NOMO-1 treated with DMSO at 0.1 percent for 48 hours (cell line): ENCODE measurements around the gene ATXN10.

Experiments used
- DNase-seq: peaks from one replicate; lab custom pipeline; 2025; ENCODE audit not compliant: unreplicated experiment; lab: John Stamatoyannopoulos, UW

Gene ATXN10, protein sequence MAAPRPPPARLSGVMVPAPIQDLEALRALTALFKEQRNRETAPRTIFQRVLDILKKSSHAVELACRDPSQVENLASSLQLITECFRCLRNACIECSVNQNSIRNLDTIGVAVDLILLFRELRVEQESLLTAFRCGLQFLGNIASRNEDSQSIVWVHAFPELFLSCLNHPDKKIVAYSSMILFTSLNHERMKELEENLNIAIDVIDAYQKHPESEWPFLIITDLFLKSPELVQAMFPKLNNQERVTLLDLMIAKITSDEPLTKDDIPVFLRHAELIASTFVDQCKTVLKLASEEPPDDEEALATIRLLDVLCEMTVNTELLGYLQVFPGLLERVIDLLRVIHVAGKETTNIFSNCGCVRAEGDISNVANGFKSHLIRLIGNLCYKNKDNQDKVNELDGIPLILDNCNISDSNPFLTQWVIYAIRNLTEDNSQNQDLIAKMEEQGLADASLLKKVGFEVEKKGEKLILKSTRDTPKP

DNA sequence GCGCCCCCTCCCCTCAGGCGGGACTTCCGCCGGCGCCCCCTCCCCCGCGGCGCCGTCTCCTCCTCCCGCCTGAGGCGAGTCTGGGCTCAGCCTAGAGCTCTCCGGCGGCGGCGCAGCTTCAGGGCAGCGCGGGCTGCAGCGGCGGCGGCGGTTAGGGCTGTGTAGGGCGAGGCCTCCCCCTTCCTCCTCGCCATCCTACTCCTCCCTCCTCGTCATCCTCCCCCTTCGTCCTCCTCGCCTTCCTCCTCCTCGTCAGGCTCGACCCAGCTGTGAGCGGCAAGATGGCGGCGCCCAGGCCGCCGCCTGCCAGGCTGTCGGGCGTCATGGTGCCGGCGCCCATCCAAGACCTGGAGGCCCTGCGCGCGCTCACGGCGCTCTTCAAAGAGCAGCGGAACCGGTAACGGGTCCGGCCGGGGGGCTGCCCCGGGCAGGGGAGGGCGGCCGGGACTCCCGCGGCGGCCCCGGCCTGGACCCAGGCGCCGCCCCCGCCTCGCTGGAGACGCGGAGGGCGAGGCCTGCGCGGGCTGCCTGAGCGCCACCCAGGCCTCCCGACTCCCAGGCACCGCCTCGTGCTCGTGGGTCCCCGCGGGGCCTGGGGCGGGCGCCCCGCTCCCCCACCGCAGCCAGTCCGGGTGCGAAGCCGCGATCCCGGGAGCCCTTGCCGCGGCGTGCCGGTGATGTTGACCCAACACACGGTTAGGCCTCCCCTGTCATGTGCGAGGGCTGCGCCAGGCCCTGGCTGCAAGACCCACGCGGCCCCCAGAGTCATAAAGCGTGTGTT is at the start of gene ATXN10:
ATXN10 (plus strand) TSS at position 52 of the 781 bp plus-strand sequence; CDS start at position 282, 230 bp downstream.
- DNase-seq: peak; percentile 66

DNA sequence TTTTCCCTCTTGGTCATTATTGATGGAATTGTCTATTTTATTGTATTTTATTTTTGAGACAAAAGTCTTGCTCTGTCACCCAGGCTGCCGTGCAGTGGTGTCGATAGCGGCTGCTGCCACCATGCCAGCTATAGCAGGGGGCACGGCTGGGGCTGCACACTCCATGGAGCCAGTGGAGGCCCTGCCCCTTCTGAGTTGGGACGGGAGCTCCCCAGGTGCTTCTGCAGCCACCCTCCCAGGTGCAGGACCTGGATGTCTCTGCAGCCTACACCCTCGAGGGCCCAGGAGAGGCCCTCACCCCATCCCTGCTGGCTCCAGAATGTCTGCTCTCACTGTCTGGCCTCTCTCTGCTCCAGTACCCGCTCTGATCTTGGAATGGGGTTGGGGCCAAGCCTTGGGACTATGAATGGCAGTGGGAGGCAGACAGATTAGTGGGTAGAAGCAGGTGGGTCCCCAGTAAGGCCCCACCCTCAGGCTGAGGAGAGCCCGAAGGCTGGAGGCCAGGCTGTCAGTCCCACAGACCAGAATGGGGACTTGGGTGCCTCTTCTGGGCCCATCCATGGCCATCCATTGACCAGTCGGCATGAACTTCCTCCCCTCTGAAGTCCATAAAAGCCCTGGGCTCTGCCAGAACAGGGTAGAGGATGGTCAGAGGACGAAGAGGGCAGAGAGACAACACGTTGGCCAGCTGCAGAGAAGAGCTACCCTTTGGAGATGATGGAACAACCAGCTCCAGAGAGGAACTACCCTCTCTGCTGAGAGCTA is 49.6 kb upstream of the ATXN10 start:
- no peak for DNase-seq

DNA sequence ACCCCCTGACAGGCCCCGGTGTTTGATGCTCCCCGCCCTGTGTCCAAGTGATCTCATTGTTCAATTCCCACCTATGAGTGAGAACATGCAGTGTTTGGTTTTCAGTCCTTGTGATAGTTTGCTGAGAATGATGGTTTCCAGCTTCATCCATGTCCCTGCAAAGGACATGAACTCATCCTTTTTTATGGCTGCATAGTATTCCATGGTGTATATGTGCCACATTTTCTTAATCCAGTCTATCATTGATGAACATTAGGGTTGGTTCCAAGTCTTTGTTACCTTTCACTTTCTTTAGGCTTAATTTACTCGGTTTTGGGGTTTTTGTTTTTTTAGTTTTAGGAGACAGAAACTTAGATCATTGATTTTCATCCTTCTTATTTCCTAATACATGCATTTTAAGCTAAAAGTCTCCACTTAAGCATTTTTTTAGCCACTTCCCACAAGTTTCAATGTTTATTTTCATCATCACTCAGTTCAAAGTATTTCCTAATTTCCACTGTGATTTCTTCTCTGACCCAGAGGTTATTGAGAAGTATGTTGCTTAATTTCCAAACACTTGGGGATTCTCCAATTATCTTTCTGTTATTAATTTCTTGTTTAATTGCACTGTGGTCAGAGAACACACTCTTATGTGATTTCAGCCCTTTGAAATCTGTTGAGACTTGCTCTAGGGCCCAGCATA is 48.0 kb upstream of the ATXN10 start:
- peak; percentile 75 for DNase-seq

DNA sequence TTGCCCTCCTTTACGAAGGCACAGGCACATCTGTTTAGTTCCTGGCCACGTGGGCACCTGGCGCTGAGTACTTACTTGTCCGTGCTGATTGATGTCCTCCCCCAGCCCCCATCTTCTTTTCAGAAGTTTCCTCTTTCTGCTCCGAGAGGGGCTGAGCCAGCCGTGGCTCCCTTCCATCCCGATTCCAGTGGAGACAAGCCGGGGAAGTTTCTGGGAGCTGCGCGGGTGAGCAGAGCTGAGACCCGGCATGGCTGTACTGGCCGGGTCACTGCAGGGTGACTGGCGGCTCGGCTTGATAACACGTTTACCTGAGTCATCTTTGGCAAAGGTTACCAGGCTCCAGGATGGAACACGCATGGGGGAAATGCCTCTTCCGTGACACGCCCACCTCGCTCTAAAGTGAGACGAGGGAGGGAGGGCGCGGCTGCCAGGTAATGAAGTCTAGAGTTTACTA is 45.4 kb upstream of the ATXN10 start:
- DNase-seq: no peak

DNA sequence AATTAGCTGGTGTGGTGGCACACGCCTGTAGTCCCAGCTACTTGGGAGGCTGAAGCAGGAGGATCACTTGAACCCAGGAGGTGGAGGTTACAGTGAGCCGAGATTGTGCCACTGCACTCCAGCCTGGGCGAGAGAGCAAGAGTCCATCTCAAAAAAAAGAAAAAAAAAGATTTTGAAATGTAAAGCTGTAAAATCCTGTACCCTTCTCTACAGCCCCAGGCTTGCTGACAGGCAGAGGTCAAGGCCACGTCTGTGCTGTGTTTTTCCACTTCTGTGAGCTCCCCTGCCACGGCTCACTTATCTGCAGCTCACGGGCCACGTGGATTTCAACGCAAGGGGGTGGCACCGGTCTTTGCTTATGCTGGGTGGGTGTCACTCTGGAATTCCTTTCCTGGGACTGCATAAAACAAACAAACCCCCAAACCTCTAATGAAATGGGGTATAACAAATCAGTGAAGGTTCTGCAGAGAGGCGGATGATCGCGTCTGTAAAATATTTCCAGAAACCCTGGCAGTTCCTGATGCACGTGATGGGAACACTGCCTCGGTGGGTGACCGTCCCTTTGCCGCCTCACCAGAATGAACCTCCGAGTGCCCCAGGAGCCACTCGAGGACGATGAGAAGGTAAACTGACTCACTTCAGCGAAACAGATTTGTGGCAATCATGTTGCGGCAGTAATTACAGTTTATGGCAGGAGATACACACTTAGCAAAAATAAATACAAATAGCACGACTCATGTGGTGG is 44.0 kb upstream of the ATXN10 start:
- no peak for DNase-seq

GRCh38 chr22:45628515-45628914 is 43.1 kb upstream of the ATXN10 start:
- no peak for DNase-seq

DNA sequence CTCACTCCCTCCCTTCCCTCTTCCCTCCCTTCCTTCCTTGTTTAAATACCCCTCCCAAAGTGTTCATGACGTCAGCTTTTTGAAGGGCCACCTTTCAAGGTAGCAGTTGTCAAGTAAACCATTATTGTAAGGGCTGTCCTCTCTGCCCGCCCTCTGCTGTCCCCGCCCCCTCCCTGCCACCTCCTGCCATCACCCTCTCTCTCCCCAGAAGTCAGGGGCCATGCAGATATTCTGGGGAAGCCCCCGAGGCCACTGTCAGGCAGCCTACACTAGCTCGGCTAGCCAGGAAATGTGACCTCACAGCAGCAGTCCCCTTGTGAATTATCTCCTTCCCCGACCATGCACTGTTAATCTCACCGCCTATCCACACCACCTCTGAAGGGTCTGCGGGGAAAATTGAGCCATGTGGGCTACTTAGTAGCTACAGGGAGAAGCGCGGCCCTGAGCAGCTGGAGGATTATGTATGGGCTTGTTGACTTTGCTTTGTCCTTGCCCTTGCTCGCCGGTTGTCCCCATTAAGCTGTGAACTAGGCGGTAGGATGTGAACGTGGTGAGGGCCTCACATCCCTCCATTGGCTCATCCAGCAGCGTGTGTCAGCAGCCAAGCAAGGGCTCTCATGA is 42.1 kb upstream of the ATXN10 start:
- DNase-seq: no peak

DNA sequence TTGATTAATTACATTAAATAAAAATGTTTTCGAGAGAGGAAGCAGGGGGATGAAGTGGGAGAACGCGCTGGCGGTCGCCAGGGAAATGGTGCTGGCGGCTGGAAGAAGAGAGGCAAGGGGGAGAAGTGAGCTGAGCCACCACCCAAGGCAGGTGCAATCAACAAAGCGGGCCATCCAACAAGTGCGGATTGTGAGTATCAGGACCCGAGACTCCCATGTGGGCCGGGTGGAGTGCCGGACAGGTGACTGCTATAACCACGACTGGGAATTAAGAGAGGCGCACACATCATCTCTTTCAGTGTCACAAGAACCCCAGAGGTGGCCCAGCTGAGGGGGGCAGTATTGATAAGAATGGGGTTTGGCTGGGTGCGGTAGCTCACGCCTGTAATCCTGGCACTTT is 41.2 kb upstream of the ATXN10 start:
- no peak for DNase-seq

DNA sequence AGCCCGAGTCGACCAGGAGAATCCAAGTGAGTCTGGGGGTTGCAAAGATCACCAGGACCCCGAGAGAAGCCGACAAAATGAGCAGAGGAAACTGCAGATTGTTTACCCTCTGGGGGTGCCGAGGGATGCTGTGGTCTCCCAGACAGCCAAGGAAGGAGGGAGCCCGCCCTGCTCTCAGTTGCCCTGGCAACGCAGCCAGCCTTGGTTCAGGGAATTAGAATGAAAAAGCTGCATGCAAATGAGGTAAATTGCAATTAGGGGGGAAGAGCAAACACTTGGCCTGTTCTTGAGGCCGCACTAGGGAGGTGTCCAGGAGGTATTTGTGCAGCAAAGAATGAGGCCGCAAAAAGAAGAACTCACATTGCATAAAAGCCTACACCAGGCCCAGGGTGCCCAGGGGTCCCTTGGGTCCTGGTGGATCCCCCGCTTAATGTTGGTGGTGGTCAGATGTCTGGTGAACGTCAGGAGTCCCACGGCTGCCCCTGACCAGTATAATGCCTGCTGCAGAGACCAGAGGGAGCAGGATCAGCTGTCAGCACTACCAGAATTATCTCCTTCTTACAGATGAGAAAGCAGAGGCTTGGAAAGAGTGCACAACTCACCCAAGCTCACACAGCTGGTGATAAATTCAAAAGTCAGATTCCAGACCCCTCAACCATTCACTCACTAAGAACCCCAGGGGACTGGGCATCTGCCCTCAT is 40.3 kb upstream of the ATXN10 start:
- no peak for DNase-seq

DNA sequence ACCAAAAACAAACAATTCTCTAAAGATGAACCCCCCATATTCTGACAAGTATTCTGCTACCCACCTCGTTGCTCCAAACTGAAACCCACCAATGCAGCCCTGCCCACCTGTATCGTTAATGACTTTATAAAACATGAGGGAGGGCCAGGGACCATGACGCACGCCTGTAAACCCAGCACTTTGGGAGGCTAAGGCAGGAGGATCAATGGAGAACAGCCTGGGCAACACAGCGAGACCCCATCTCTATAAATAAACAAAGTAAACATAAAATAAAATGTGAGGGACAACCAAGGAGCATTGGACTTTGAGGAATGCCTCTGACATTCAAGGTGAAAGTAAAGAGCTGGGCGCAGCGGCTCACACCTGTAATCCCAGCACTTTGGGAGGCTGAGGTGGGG is 39.8 kb upstream of the ATXN10 start:
- DNase-seq: no peak

DNA sequence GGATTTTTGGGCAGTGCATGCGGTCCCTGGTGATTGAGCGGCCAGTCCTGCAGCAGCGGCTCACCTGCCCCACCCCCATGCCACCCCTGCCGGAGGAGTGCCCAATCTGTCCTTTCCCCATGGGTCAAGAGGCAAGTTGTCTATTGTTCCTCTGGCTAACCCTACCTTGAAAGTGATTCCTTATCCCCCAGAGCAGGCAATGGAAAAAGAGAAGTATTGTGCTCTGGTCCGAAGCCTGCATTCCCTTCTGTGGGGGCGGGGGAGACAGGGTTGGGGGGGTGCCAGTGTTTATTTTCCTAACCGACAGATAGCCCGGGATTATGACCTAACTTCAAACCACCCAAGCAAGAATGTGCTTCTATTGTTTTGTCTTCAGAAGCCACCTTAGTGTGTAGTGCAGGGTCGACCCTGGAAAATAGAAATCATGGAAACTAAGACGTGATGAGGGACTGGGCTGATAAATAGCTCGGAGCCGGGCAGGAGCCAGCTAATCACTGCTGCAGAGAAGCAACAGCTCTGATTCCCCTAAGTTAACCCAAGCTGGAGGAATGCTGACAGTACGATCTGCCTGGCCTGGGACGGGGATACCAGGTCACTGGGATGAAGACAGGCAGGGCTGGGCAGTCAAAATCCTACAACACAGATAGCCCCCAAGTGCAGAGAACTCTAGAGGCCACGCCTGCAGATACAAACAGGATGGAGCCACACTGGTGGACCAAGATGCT is 38.7 kb upstream of the ATXN10 start:
- no peak for DNase-seq

DNA sequence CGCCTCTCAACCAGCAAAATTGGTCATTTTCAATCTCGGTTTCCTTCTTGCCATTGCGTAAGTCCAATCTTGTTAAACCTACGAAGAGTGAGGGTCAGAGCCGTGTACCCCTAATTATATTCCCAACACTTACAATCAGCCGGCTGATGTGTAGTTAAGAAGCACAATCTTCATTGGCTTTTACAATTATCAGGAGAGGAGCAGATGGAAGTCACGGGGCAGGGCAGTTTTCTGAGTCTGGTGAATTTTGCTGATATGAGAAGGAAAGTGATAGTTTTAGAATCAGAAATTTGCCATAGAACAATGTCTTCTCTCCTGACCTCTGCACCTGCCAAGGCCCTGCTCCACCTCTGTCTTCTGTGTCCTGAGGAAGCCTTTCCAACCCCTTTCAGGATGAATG is 35.0 kb upstream of the ATXN10 start:
- DNase-seq: no peak

DNA sequence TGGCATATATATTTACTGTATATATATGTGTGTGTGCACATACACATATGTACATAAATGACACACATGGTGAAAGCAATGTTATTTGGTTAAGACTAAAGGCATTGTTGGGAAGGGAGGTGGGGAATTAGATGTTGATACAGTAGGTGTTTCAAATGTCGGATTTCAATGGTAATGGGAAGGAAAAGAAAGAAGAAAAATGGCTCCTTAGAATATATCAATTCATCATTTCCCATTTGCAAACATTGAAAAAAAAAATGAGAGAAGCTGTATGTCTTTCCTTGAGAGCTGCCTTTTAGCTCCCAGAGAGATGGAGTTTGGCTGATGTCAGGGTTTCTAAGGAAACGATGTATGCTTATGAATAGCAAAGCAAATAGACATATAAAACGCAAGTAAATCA is 33.4 kb upstream of the ATXN10 start:
- no peak for DNase-seq

DNA sequence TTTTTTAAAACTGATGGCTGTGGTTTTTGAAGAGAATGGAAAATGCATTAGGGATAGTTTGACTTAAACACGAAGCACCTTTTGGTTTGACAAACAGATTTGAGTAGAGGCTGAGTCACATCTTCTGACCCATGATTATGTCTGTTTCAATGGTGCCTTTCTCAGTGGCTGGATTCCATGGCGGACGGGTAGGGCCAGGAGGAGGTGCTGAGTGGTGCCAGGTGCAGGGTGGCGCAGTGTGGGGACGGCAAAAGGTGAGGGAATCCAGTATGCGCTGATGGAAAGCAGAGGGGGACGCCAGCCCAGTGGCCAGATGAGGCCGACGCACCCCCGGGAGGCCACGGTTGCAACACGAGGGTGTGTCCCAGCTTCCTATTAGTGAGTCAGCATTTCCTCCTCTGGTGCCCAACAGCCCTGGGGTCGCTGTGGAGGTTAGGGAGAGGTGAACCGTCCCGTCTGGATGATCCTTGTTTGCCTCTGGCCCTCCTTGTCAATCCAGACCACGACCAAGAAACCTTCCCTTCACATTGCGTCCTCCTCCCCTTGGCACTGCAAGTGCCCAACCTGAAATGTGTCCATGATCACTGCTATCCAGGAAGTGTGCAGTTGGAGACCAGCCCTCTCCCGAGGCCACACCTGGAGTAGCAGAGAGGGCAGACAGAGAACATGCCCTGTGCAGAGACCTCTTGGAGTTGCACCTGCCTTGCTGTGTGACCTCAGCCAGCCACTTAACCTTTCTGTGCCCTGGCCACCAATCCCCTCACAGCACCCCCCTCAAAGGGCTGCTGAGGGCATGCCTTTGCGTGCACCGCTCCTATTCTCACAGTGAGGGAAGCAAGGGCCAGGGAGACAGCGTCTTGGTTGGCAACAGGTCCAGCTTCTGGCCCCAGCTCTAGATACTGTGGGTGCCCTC is 32.5 kb upstream of the ATXN10 start:
- peak; percentile 85 for DNase-seq

DNA sequence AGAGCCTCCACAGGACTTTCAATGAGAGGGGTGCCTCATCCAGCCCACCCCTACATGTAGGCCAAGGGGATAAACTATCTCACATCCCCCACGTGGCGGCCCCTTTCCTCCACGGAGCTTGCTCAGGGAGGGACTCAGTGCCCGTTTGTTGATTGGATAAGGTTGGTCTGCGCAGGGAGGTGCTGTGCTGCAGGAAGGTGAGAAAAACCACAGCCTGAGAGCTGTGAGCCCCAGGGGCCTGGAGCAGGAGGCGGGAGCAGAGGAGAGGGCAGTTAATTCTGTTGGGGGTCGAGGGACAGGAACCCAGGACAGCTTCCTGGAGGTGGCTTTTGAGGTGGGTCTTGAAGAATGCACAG is 31.9 kb upstream of the ATXN10 start:
- no peak for DNase-seq

DNA sequence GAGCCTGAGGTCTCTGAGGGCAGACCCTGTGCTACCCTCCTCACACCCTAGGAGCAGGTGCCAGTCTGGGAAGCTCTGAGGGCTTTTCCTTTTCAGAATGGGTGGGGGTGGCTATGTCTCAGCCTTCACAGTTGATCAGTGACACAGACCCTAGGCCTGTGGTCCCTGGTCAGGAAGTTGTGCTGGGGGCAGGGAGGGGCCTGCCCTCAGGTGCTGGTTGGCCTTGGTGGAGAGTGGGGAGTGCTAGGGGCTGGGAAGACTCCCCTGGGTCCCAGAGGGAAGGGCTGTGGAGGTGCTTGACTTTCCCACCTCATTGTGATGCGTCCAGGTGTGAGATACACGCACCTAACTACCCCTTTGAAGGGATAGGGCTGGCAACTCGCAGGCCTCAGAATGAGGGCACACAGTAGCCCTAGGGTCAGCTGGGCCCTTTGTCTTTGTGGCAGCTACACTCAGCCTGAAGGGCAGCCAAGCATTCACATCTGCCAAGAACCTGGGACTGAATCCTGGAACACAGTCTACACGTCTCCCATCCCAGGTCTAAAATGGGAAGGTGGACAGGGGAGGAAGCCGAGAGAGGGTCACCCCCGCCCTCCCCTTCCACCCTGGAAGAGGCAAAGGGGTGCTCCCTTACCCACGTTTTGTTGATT is 31.2 kb upstream of the ATXN10 start:
- no peak for DNase-seq
